CD4-positive, alpha-beta T cell (primary cell): ENCODE data around the gene CRX. TPM values are rescaled to one million over a fixed set of nuclear protein-coding genes. Genes with fewer than 3 reads are reported as not detected.
"Not testable (repeated sequence)": the region's sequence is repeated elsewhere in the genome, so short reads cannot be mapped to it uniquely, and the experiment has no call there.

ENCODE experiments used
- ATAC-seq: fragments of 200-7000 bp; cut with Tn5 transposase; one replicate; pipeline ENCODE4 v1.10.0; 2022; ENCODE audit warnings: mild to moderate bottlenecking; ENCODE audit not compliant: poor library complexity
- CTCF ChIA-PET: fragments of 350-600 bp; sonication (Branson Sonifier 250); formaldehyde crosslinking; loops from one replicate; lab custom pipeline; 2021; ENCODE audit warnings: antibody characterized with exemption, inconsistent platforms; lab: Charles Lee
- POLR2A ChIA-PET: fragments of 350-600 bp; sonication (Branson Sonifier 250); formaldehyde crosslinking; loops from one replicate; lab custom pipeline; 2021; ENCODE audit warnings: antibody characterized with exemption, inconsistent platforms; lab: Charles Lee
- DNase-seq, 14 experiments: peaks; one replicate each; pipeline ENCODE4 v3.0.0-alpha.2; 2013 to 2020; ENCODE audit warnings: mixed read lengths in 2 of 14
- H3K27ac ChIP-seq, 2 donors: one replicate each; pipeline versions ENCODE4 v1.5.1 to v1.7.0; 2013; ENCODE audit warnings: low read length in 2 of 2, low read depth in 1 of 2, mild to moderate bottlenecking in 1 of 2
- H3K27me3 ChIP-seq, 2 experiments: 1 replicate in 1 of 2; 2 replicates in 1 of 2; pipeline versions ENCODE4 v1.6.1 to v1.7.0; 2013; ENCODE audit warnings: low read length in 2 of 2, control low read depth in 1 of 2, mild to moderate bottlenecking in 1 of 2, moderate library complexity in 1 of 2; ENCODE audit not compliant: insufficient read depth in 2 of 2, control insufficient read depth in 1 of 2
- H3K36me3 ChIP-seq: one replicate; pipeline ENCODE4 v1.6.1; 2013; ENCODE audit warnings: low read length, control low read depth; ENCODE audit not compliant: insufficient read depth
- H3K4me1 ChIP-seq: one replicate; pipeline ENCODE4 v1.6.1; 2013; ENCODE audit warnings: low read length, control low read depth; ENCODE audit not compliant: insufficient read depth
- H3K4me3 ChIP-seq: one replicate; pipeline ENCODE4 v1.5.1; 2013; ENCODE audit warnings: mild to moderate bottlenecking, low read length, moderate library complexity
- H3K9me3 ChIP-seq, 2 experiments: 1 replicate in 1 of 2; 2 replicates in 1 of 2; pipeline versions ENCODE4 v1.6.1 to v1.7.0; 2013; ENCODE audit warnings: low read length in 2 of 2, mild to moderate bottlenecking in 2 of 2, control low read depth in 1 of 2, moderate library complexity in 1 of 2; ENCODE audit not compliant: control insufficient read depth in 1 of 2, insufficient read depth in 1 of 2
- H3K27ac Mint-ChIP-seq: one replicate; pipeline ENCODE4 v1.8.0; 2020; ENCODE audit warnings: mixed read lengths
- H3K27me3 Mint-ChIP-seq: one replicate; pipeline ENCODE4 v1.8.0; 2021; ENCODE audit warnings: mixed read lengths
- H3K36me3 Mint-ChIP-seq: one replicate; pipeline ENCODE4 v1.8.0; 2021; ENCODE audit warnings: low read depth, mixed read lengths
- H3K4me1 Mint-ChIP-seq: one replicate; pipeline ENCODE4 v1.8.0; 2021; ENCODE audit warnings: low read depth, mixed read lengths
- H3K4me3 Mint-ChIP-seq: one replicate; pipeline ENCODE4 v1.8.0; 2020; ENCODE audit warnings: mild to moderate bottlenecking, mixed read lengths
- H3K9me3 Mint-ChIP-seq: one replicate; pipeline ENCODE4 v1.8.0; 2020; ENCODE audit warnings: mixed read lengths
- intact Hi-C, 2 experiments: fragments of 100-400 bp; cut with DNase I in 1 of 2; cut with micrococcal nuclease in 1 of 2; formaldehyde crosslinking; loops; one replicate each; pipeline versions ENCODE4 v1.15.1 to v1.9.0; 2023 to 2025; cut with DNase I, micrococcal nuclease
- total RNA-seq, 174 experiments: library from RNA in 2 of 174; stranded (reverse) in 2 of 174; gene quantifications; one replicate each; pipeline ENCODE4 v1.2.3 and lab custom pipeline; 2021 to 2026
- TF ChIP-seq, protein P1 (sequence below): fragments of 200-600 bp; IDR thresholded peaks from one replicate; pipeline ENCODE4 v1.8.0; 2022; ENCODE audit warnings: antibody characterized with exemption, mild to moderate bottlenecking

The CRX gene
- total RNA-seq, 2 experiments from 2014 or later = not detected

DNA sequence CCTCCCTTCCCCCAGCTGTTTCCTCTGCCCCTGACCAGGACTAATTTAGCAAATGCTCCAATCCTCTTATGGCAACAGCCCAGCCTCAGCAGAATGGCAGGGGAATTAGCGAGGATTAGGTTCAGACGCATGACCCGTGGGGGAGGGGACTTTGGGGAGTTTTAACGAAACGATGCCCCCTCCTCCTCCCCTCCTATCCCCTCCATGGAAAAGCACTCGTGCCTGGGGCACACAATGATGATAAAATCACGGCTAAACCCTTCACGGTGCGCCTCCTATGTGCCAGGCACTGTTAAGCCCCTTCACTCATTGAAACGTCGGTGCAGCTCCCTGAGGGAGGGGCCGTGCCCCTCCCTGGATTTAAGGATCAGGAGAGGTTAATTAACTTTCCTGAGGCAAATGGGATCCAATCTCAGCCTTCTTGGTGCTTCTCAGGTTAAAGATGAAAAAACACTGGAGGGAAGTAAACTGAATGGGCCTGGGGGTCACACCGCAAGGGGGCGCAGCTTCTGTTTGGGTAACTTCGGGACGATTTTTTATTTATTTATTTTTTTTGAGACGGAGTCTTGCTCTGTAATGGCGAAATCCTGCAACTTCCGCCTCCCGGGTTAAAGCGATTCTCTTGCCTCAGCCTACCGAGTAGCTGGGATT lies 27.2 kb downstream of the CRX start:
- Histone ChIP-seq H3K36me3 (no peaks in the 10 kb centered on the region), H3K4me1 (peaks cover 7% of the 10 kb centered on the region), H3K27ac (no peak overlapping the region), H3K27me3 (peaks cover 16 to 43% of the 10 kb centered on the region in 2 experiments), H3K9me3 (no peaks in the 10 kb centered on the region), H3K4me3 (no peak overlapping the region)
- Mint-ChIP-seq H3K9me3 (no peaks in the 10 kb centered on the region), H3K4me1 (no peaks in the 10 kb centered on the region), H3K27ac (no peak overlapping the region), H3K4me3 (no peak overlapping the region), H3K27me3 (peaks cover 56% of the 10 kb centered on the region), H3K36me3 (no peaks in the 10 kb centered on the region)
- TF ChIP-seq, protein P1, sequence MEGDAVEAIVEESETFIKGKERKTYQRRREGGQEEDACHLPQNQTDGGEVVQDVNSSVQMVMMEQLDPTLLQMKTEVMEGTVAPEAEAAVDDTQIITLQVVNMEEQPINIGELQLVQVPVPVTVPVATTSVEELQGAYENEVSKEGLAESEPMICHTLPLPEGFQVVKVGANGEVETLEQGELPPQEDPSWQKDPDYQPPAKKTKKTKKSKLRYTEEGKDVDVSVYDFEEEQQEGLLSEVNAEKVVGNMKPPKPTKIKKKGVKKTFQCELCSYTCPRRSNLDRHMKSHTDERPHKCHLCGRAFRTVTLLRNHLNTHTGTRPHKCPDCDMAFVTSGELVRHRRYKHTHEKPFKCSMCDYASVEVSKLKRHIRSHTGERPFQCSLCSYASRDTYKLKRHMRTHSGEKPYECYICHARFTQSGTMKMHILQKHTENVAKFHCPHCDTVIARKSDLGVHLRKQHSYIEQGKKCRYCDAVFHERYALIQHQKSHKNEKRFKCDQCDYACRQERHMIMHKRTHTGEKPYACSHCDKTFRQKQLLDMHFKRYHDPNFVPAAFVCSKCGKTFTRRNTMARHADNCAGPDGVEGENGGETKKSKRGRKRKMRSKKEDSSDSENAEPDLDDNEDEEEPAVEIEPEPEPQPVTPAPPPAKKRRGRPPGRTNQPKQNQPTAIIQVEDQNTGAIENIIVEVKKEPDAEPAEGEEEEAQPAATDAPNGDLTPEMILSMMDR = peak; percentile 50
- DNase-seq (peak in 13 of 14 experiments; percentile 3 to 49 (median 17)), ATAC-seq (no peak)
- intact Hi-C loops = no loop called here
- CTCF ChIA-PET = interaction anchor here (1.2 kb wide), 1 partner anchor 15 kb away, joined by 4 read pairs; no protein-coding TSS in a partner anchor
- POLR2A ChIA-PET = no interaction called here

DNA sequence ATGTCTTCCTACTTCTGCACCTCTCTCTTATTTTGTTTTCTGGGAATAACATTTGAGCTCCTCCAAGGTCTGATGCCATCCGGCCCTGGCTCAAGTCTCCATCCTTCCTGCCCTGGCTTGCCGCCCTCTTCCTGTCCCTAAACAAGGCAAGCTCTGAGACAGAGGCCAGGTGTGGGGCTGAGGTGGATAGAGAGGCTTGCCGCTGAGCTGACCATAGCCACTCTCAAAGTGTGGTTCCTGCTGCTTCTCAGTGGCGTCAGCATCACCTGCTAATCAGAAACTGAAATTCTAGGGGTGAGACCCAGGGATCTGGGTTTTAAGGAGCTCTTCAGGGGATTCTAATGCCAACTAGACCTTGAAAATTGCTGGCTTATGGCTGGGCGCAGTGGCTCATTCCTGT lies 31.3 kb downstream of the CRX start:
- intact Hi-C loops = no loop called here
- peaks cover 7% of the 10 kb centered on the region for H3K4me1 ChIP-seq
- H3K27ac ChIP-seq = no peak overlapping the region
- DNase-seq (no peak), ATAC-seq (no peak)
- TF ChIP-seq, protein P1 = no peak
- H3K36me3 ChIP-seq = no peaks in the 10 kb centered on the region
- peaks cover 14 to 31% of the 10 kb centered on the region in 2 experiments for H3K27me3 ChIP-seq
- no peak overlapping the region for H3K4me3 ChIP-seq
- H3K4me3 Mint-ChIP-seq = no peak overlapping the region
- H3K27ac Mint-ChIP-seq = no peak overlapping the region
- ChIA-PET POLR2A (no interaction called here), CTCF (no interaction called here)
- H3K4me1 Mint-ChIP-seq = peaks cover 11% of the 10 kb centered on the region
- no peaks in the 10 kb centered on the region for H3K36me3 Mint-ChIP-seq
- no peaks in the 10 kb centered on the region for H3K9me3 Mint-ChIP-seq
- peaks cover 52% of the 10 kb centered on the region for H3K27me3 Mint-ChIP-seq
- H3K9me3 ChIP-seq = no peaks in the 10 kb centered on the region

DNA sequence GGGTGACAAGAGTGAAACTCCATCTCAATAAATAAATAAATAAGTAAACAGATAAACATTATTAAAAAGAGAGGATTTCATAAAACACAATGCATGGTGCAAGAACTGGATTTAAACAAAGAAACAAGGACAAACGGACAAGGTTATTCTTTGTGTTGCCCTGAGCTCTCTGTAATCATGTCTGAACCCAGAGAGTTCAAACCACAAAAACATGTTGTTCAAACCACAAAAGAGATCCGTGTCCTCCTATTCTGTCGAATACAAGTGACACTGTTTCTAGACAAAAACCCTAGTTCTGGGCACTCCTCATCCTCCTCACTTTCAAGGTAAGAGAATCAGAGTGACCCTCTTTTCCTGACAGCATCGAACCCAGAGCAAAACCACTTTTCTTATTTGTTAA lies 32.7 kb downstream of the CRX start:
- POLR2A ChIA-PET = no interaction called here
- ATAC-seq (no peak), DNase-seq (peak in 1 of 14 experiments; percentile 1)

DNA sequence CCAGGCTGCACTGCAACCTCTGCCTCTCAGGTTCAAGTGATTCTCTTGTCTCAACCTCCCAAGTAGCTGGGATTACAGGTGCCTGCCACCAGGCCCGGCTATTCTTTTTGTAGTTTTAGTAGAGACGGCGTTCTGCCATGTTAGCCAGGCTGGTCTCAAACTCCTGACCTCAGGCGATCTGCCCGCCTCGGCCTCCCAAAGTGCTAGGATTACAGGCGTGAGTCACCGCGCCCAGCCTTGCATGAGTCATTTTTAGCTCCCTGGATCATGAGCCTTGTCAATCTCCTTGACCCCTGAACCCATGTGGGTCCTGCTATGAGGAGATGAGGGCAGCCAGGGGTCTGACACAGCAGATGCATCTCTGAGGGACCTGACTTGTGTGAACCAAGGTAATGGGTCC lies 36.5 kb downstream of the CRX start:
- DNase-seq, H3K27ac Mint-ChIP-seq, H3K9me3 Mint-ChIP-seq, H3K9me3 ChIP-seq, H3K27ac ChIP-seq, H3K4me1 ChIP-seq, H3K4me3 ChIP-seq, POLR2A ChIA-PET, H3K36me3 ChIP-seq, CTCF ChIA-PET, H3K27me3 ChIP-seq, H3K36me3 Mint-ChIP-seq, H3K4me3 Mint-ChIP-seq, ATAC-seq, intact Hi-C loops: not testable (repeated sequence)
- H3K27me3 Mint-ChIP-seq = peaks cover 36% of the 10 kb centered on the region
- peaks cover 11% of the 10 kb centered on the region for H3K4me1 Mint-ChIP-seq

More for the DNA sequence above, 32.7 kb downstream of the CRX start:
- Mint-ChIP-seq H3K36me3 (no peaks in the 10 kb centered on the region), H3K9me3 (no peaks in the 10 kb centered on the region), H3K4me3 (no peak overlapping the region), H3K27ac (no peak overlapping the region), H3K4me1 (peaks cover 11% of the 10 kb centered on the region), H3K27me3 (peaks cover 45% of the 10 kb centered on the region)
- Histone ChIP-seq H3K27me3 (peaks cover 14 to 17% of the 10 kb centered on the region in 2 experiments), H3K36me3 (no peaks in the 10 kb centered on the region), H3K27ac (no peak overlapping the region), H3K4me1 (no peaks in the 10 kb centered on the region), H3K9me3 (no peaks in the 10 kb centered on the region), H3K4me3 (no peak overlapping the region)
- intact Hi-C loops = no loop called here
- TF ChIP-seq, protein P1 = no peak
- CTCF ChIA-PET = no interaction called here

DNA sequence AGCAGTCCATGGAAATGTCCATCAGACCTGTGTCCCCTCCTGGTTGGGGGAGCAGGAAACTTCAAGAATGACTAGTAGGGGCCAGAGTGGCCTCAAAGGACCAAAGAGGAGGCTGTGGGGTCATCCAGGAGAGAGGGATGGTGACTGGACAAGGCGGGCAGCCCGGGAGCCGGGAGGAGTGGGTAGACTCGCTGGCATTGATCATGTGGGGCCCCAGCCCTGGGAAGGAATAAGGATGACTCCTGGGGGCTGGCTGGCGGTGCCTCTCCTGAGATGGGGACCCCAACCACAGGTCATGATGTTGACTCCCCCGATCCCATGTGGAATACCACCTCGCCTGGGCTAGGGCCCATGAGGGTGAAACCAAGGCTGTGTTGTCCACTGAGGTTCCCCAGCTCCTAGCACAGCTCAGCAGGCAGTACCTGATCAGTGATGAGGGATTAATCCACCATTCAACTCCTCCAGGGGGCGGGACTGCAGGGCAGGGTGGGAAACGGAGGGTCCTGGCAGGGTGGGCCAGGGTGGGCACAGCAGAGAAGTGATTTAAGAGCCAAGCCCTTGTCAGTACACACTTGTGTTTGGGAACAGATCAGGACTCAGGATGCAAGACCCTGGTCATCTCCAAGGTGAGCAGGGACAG lies 37.0 kb downstream of the CRX start, which contains the start of gene TPRX2:
TSS of gene TPRX2 (plus strand) at position 590 of the 640 bp plus-strand sequence. CDS start at position 602, 12 bp downstream.
- H3K36me3 ChIP-seq, ATAC-seq, CTCF ChIA-PET, intact Hi-C loops, H3K27me3 ChIP-seq, H3K4me3 ChIP-seq, H3K36me3 Mint-ChIP-seq, H3K4me1 ChIP-seq, H3K27ac ChIP-seq, POLR2A ChIA-PET, H3K9me3 Mint-ChIP-seq, H3K9me3 ChIP-seq, H3K27ac Mint-ChIP-seq, DNase-seq, H3K4me3 Mint-ChIP-seq: not testable (repeated sequence)
- Mint-ChIP-seq H3K4me1 (peaks cover 11% of the 10 kb centered on the region), H3K27me3 (peaks cover 36% of the 10 kb centered on the region)
